DND-41 (cell line): ENCODE measurements around the gene MLXIPL.

Experiments
- CTCF ChIP-seq: IDR thresholded peaks from 2 replicates; pipeline ENCODE4 v1.5.1; 2012; ENCODE audit warnings: borderline replicate concordance, low read length, moderate library complexity, mild to moderate bottlenecking; ENCODE audit not compliant: poor library complexity, severe bottlenecking; ENCODE audit errors: extremely low read depth
- EZH2 ChIP-seq: IDR thresholded peaks from 3 replicates; pipeline ENCODE4 v1.6.1; 2012; ENCODE audit warnings: borderline replicate concordance, low read depth, mild to moderate bottlenecking, moderate library complexity, low read length, inconsistent platforms; ENCODE audit not compliant: severe bottlenecking

GRCh38 chr7:73633323-73633722 lies 9.0 kb upstream of the MLXIPL start:
- TF ChIP-seq CTCF (no peak), EZH2 (no peak)
